GM12865 (cell line): ENCODE measurements around the gene SDK2.

Experiments used
- DNase-seq: peaks from one replicate; pipeline ENCODE4 v3.0.0; 2010; ENCODE audit warnings: low read depth
- H3K4me3 ChIP-seq: 2 replicates; pipeline ENCODE4 v1.5.1; 2011; ENCODE audit warnings: mild to moderate bottlenecking, low read depth, low read length, control low read depth
- CTCF ChIP-seq: IDR thresholded peaks from 2 replicates; pipeline ENCODE4 v1.5.1; 2011; ENCODE audit warnings: low read length, control low read depth, low read depth, inconsistent platforms; ENCODE audit not compliant: insufficient read depth; ENCODE audit errors: missing control alignments

The SDK2 gene

GRCh38 chr17:73444021-73444420, 200.2 kb downstream of the SDK2 start:
- TF ChIP-seq CTCF, result no peak
- DNase-seq, result no peak
- no peak overlapping the region for H3K4me3 ChIP-seq

- H3K4me3 ChIP-seq, result no peak overlapping the region
- DNase-seq, result no peak
- no peak for TF ChIP-seq CTCF
Measured at GRCh38 chr17:73439597-73439996, 204.6 kb downstream of the SDK2 start.

GRCh38 chr17:73437826-73438225, 206.4 kb downstream of the SDK2 start:
- DNase-seq, result no peak
- TF ChIP-seq CTCF, result no peak

GRCh38 chr17:73436954-73437353, 207.3 kb downstream of the SDK2 start:
- no peak overlapping the region for H3K4me3 ChIP-seq

More at GRCh38 chr17:73437826-73438225, 206.4 kb downstream of the SDK2 start:
- H3K4me3 ChIP-seq, result no peak overlapping the region

GRCh38 chr17:73435412-73435811, 208.8 kb downstream of the SDK2 start:
- no peak for TF ChIP-seq CTCF
- no peak for DNase-seq

More at GRCh38 chr17:73436954-73437353, 207.3 kb downstream of the SDK2 start:
- no peak for DNase-seq
- no peak for TF ChIP-seq CTCF

GRCh38 chr17:73434154-73434553, 210.1 kb downstream of the SDK2 start:
- TF ChIP-seq CTCF, result no peak
- DNase-seq, result no peak
- no peak overlapping the region for H3K4me3 ChIP-seq

More at GRCh38 chr17:73435412-73435811, 208.8 kb downstream of the SDK2 start:
- no peak overlapping the region for H3K4me3 ChIP-seq

GRCh38 chr17:73433501-73433900, 210.7 kb downstream of the SDK2 start:
- no peak for TF ChIP-seq CTCF

More at GRCh38 chr17:73433501-73433900, 210.7 kb downstream of the SDK2 start:
- DNase-seq, result no peak
- no peak overlapping the region for H3K4me3 ChIP-seq
